ENCODE data around the gene RABGAP1L. TPM values are rescaled to one million over a fixed set of nuclear protein-coding genes. Genes with fewer than 3 reads are reported as not detected.

RABGAP1L gene
- total RNA-seq, 4 donors from 2014 or later: 39.3 to 101 (median 63.7) TPM

- no peaks in the 10 kb centered on the region for H3K36me3 ChIP-seq
- DNase-seq (ENCODE audit: extremely low spot score): no peak
- TF ChIP-seq EP300 (IDR thresholded peaks at IDR 0.05) (no peak), POLR2AphosphoS5 (IDR thresholded peaks at IDR 0.05) (no peak), POLR2A (IDR thresholded peaks at IDR 0.05; ENCODE audit: low read depth) (no peak), CTCF (IDR thresholded peaks at IDR 0.05) (peak in 1 of 3 experiments; percentile 9)
- no peaks in the 10 kb centered on the region for H3K27me3 ChIP-seq
- peaks cover 0 to 4% (median 0%) of the 10 kb centered on the region in 4 donors for H3K4me1 ChIP-seq
- no peaks in the 10 kb centered on the region for H3K9me3 ChIP-seq
- H3K4me3 ChIP-seq: no peak overlapping the region
- no peak overlapping the region for H3K27ac ChIP-seq (replicated peaks in 1 of 4)
- WGBS: 76% methylated on average over 4 of the region's 4 CpGs
- intact Hi-C loops (cut with DNase I): no loop called here
Measured at GRCh38 chr1:174413632-174414031, 254.3 kb downstream of the RABGAP1L start.

GRCh38 chr1:174414203-174414602 lies 254.9 kb downstream of the RABGAP1L start:
- intact Hi-C loops (cut with DNase I): no loop called here
- Histone ChIP-seq H3K27me3 (no peaks in the 10 kb centered on the region), H3K9me3 (no peaks in the 10 kb centered on the region), H3K27ac (replicated peaks in 1 of 4) (no peak overlapping the region), H3K4me3 (peak overlapping the region in 1 of 4 donors; percentile 10), H3K4me1 (peaks cover 0 to 6% (median 0%) of the 10 kb centered on the region in 4 donors), H3K36me3 (no peaks in the 10 kb centered on the region)
- DNase-seq (ENCODE audit: extremely low spot score): no peak
- 48% methylated on average over 1 of the region's 1 CpG for WGBS
- TF ChIP-seq POLR2A (IDR thresholded peaks at IDR 0.05; ENCODE audit: low read depth): no peak

GRCh38 chr1:174415506-174415905 lies 256.2 kb downstream of the RABGAP1L start:
- Histone ChIP-seq H3K9me3 (no peaks in the 10 kb centered on the region), H3K36me3 (no peaks in the 10 kb centered on the region), H3K27ac (replicated peaks in 1 of 4) (no peak overlapping the region), H3K27me3 (no peaks in the 10 kb centered on the region), H3K4me1 (peaks cover 0 to 19% (median 6%) of the 10 kb centered on the region in 4 donors), H3K4me3 (no peak overlapping the region)
- WGBS: 92% methylated on average over 2 of the region's 2 CpGs
- no peak for TF ChIP-seq CTCF (IDR thresholded peaks at IDR 0.05)
- no peak for TF ChIP-seq EP300 (IDR thresholded peaks at IDR 0.05)
- no peak for TF ChIP-seq POLR2A (IDR thresholded peaks at IDR 0.05; ENCODE audit: low read depth)
- TF ChIP-seq POLR2AphosphoS5 (IDR thresholded peaks at IDR 0.05): no peak
- intact Hi-C loops (cut with DNase I): no loop called here
- DNase-seq (ENCODE audit: extremely low spot score): no peak

GRCh38 chr1:174417921-174418320 lies 258.6 kb downstream of the RABGAP1L start:
- H3K27me3 ChIP-seq: no peaks in the 10 kb centered on the region
- no peak for DNase-seq (ENCODE audit: extremely low spot score)
- intact Hi-C loops (cut with DNase I): no loop called here
- H3K4me1 ChIP-seq: peaks cover 0 to 19% (median 6%) of the 10 kb centered on the region in 4 donors
- no peak overlapping the region for H3K27ac ChIP-seq (replicated peaks in 1 of 4)
- 98% methylated on average over 2 of the region's 2 CpGs for WGBS
- H3K36me3 ChIP-seq: no peaks in the 10 kb centered on the region
- H3K9me3 ChIP-seq: no peaks in the 10 kb centered on the region
- no peak for TF ChIP-seq POLR2AphosphoS5 (IDR thresholded peaks at IDR 0.05)
- TF ChIP-seq EP300 (IDR thresholded peaks at IDR 0.05): no peak
- no peak for TF ChIP-seq CTCF (IDR thresholded peaks at IDR 0.05)
- TF ChIP-seq POLR2A (IDR thresholded peaks at IDR 0.05; ENCODE audit: low read depth): no peak
- no peak overlapping the region for H3K4me3 ChIP-seq

- TF ChIP-seq POLR2AphosphoS5 (IDR thresholded peaks at IDR 0.05) (no peak), CTCF (IDR thresholded peaks at IDR 0.05) (no peak), POLR2A (IDR thresholded peaks at IDR 0.05; ENCODE audit: low read depth) (no peak), EP300 (IDR thresholded peaks at IDR 0.05) (no peak)
- no peak for DNase-seq (ENCODE audit: extremely low spot score)
- intact Hi-C loops (cut with DNase I): no loop called here
- Histone ChIP-seq H3K4me3 (no peak overlapping the region), H3K36me3 (no peaks in the 10 kb centered on the region), H3K9me3 (no peaks in the 10 kb centered on the region), H3K27me3 (no peaks in the 10 kb centered on the region), H3K27ac (replicated peaks in 1 of 4) (no peak overlapping the region), H3K4me1 (peaks cover 0 to 15% (median 4%) of the 10 kb centered on the region in 4 donors)
Measured at GRCh38 chr1:174425121-174425520, 265.8 kb downstream of the RABGAP1L start.
